Measurements from ENCODE around the gene ZBTB20. TPM values are rescaled to one million over a fixed set of nuclear protein-coding genes. Genes with fewer than 3 reads are reported as not detected.

The ZBTB20 gene
- total RNA-seq, 2 donors from 2014 or later = 111 to 189 TPM

DNA sequence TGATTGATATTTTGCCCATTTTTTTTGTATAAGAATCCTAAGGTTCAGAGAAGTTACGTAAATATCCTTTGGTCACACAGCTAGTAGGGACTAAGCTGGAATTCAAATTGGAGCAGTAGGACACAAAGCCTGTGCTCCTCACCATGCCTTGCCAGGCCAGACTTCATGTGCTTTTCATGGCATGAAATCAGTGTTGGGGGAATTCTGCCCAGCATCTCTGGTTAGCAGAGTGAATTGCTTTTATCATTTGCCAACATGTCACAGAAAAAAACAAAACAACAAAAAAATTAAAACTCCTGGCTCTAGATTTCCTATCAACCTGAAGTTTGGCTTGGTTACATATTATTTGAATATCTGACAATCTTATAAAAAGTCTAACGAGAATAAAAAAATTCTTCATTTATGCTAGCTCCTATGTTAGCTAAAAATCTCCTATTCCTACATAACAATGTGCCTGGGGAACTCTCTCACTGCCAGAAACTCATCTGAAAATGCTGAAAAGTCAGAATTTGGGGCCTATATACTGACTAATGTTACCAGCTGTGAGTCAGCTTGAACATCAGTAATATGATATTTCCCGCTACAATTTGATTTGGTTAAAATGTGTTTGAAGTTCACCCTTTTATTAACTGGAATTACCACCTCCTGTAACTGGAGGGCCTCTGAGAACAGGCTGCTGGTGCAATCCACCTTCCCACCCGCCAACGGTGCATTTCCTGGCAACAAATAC is 711.5 kb downstream of the ZBTB20 start:
- Histone ChIP-seq H3K36me3 (no peaks in the 10 kb centered on the region), H3K27ac (no peak overlapping the region), H3K4me1 (replicated peaks) (peaks cover 2% of the 10 kb centered on the region), H3K9me3 (no peaks in the 10 kb centered on the region), H3K4me3 (no peak overlapping the region), H3K27me3 (replicated peaks; ENCODE audit: insufficient read depth) (no peaks in the 10 kb centered on the region)
- TF ChIP-seq POLR2A (IDR thresholded peaks at IDR 0.05) (no peak), POLR2AphosphoS5 (IDR thresholded peaks at IDR 0.05) (no peak), CTCF (IDR thresholded peaks at IDR 0.05) (no peak)
- 60% methylated on average over 5 of the region's 5 CpGs for WGBS
- no peak for DNase-seq (ENCODE audit: low spot score)
- intact Hi-C loops (cut with DNase I) = no loop called here

DNA sequence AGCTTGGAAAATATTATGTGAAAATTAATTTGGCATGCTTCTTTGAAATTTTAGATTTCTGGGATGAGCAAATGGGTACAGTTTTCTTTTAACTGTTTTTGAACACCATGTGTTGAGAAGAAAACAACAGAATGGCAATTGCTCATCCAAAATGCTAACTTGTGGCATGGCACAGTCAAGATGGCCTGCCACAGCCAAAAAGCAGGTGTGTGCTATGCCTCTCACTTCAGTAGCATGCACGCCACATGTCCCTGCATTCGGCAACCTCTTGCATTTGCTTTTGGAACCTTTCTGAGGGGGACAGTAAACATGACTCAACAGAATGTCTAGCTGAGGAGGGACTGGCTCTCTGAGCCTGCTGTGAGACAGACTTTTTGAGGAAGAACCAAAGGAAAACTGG is 714.8 kb downstream of the ZBTB20 start:
- Histone ChIP-seq H3K36me3 (no peaks in the 10 kb centered on the region), H3K4me1 (replicated peaks) (no peaks in the 10 kb centered on the region), H3K27me3 (replicated peaks; ENCODE audit: insufficient read depth) (no peaks in the 10 kb centered on the region), H3K4me3 (no peak overlapping the region), H3K27ac (no peak overlapping the region), H3K9me3 (no peaks in the 10 kb centered on the region)
- intact Hi-C loops (cut with DNase I) = no loop called here
- DNase-seq (ENCODE audit: low spot score) = no peak
- WGBS = 94% methylated on average over 2 of the region's 2 CpGs
- TF ChIP-seq CTCF (IDR thresholded peaks at IDR 0.05) (no peak), POLR2A (IDR thresholded peaks at IDR 0.05) (no peak)

DNA sequence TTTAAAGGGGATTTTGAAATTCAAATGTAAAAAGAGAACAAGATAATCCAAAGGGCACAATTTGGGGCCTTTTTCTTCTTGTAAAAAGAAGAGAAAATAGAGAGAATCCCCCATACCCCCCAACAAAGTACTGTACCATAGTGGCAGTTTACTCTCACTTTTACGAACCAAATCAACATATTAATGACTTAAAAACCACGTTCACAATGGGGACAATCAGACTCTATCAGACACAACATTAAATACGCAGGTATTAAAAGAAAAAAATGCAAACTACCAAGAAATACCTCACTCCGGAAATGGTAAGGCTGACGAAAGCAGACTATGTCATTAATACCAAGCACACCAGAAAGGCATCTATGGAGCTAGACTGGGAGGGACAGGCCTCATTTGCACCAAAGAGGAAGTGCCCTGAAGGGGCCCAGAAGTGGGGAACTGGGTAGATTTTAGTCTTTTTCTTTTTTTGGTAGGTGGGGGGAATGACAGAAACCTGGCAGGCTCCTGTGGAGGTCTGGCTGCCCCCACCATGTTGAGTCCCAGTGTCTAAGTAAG is 719.0 kb downstream of the ZBTB20 start:
- no peak overlapping the region for H3K4me3 ChIP-seq
- intact Hi-C loops (cut with DNase I) = no loop called here
- WGBS = 89% methylated on average over 5 of the region's 5 CpGs

GRCh38 chr3:114427285-114428043 is 719.6 kb downstream of the ZBTB20 start:
- DNase-seq (ENCODE audit: low spot score) = no peak
- Histone ChIP-seq H3K4me3 (no peak overlapping the region), H3K27ac (no peak overlapping the region), H3K4me1 (replicated peaks) (no peaks in the 10 kb centered on the region), H3K27me3 (replicated peaks; ENCODE audit: insufficient read depth) (no peaks in the 10 kb centered on the region), H3K36me3 (no peaks in the 10 kb centered on the region), H3K9me3 (no peaks in the 10 kb centered on the region)
- 91% methylated on average over 8 of the region's 8 CpGs for WGBS
- intact Hi-C loops (cut with DNase I) = no loop called here
- TF ChIP-seq POLR2AphosphoS5 (IDR thresholded peaks at IDR 0.05) = no peak
- TF ChIP-seq CTCF (IDR thresholded peaks at IDR 0.05) = no peak
- no peak for TF ChIP-seq POLR2A (IDR thresholded peaks at IDR 0.05)

More for the DNA sequence above, 719.0 kb downstream of the ZBTB20 start:
- H3K27me3 ChIP-seq (replicated peaks; ENCODE audit: insufficient read depth) = no peaks in the 10 kb centered on the region
- H3K4me1 ChIP-seq (replicated peaks) = no peaks in the 10 kb centered on the region
- no peak for DNase-seq (ENCODE audit: low spot score)
- H3K36me3 ChIP-seq = no peaks in the 10 kb centered on the region
- no peak for TF ChIP-seq POLR2AphosphoS5 (IDR thresholded peaks at IDR 0.05)
- no peak for TF ChIP-seq POLR2A (IDR thresholded peaks at IDR 0.05)
- TF ChIP-seq CTCF (IDR thresholded peaks at IDR 0.05) = no peak
- H3K27ac ChIP-seq = no peak overlapping the region
- H3K9me3 ChIP-seq = no peaks in the 10 kb centered on the region
